HCT116 (cell line): ENCODE results near the gene LIPI. TPM values are rescaled to one million over a fixed set of nuclear protein-coding genes. Genes with fewer than 3 reads are reported as not detected.

ENCODE experiments used
- ATAC-seq: fragments of 200-7000 bp; cut with Tn5 transposase; 2 replicates; pipeline ENCODE4 v1.9.1; 2020; ENCODE audit warnings: mild to moderate bottlenecking, moderate library complexity
- BruUV-seq: library from RNA; stranded (reverse); fragments of 400-500 nt; replicated peaks from 2 replicates; lab custom pipeline; 2021; lab: Mats Ljungman, UMichigan
- CTCF ChIA-PET: fragments of 300-600 bp; sonication (Branson Sonifier 250); formaldehyde crosslinking; loops from one replicate; lab custom pipeline; 2021; ENCODE audit warnings: antibody characterized with exemption; lab: Charles Lee
- POLR2A ChIA-PET: fragments of 300-600, 350-600 bp; sonication (Branson Sonifier 250); formaldehyde crosslinking; loops from one replicate; lab custom pipeline; 2021; ENCODE audit warnings: antibody characterized with exemption; lab: Charles Lee
- RAD21 ChIA-PET, 2 experiments: fragments of 300-600 bp; sonication (Branson Sonifier 250); formaldehyde crosslinking; loops; one replicate each; lab custom pipeline; 2023; ENCODE audit warnings: low total read pairs in 2 of 2; ENCODE audit not compliant: uncharacterized antibody in 2 of 2, unreplicated experiment in 2 of 2, low non-redundant PET in 1 of 2; lab: Charles Lee
- DNase-seq: peaks from one replicate; pipeline ENCODE4 v3.0.0-alpha.2; 2010; ENCODE audit warnings: low read depth, low spot score
- H2AFZ ChIP-seq: fragments of 200-600 bp; shearing (Covaris generic), sonication (generic); 2 replicates; pipeline ENCODE4 v1.6.1; 2017; ENCODE audit warnings: low read depth, mixed run types, mixed read lengths, antibody characterized with exemption, low read length; ENCODE audit not compliant: poor library complexity, severe bottlenecking
- H3K27ac ChIP-seq: 2 replicates; pipeline ENCODE4 v1.5.1; 2012; ENCODE audit warnings: low read depth, low read length
- H3K27me3 ChIP-seq: fragments of 200-600 bp; sonication (generic); 2 replicates; pipeline ENCODE4 v1.6.1; 2016; ENCODE audit warnings: mixed run types, low read length, mixed read lengths; ENCODE audit not compliant: insufficient read depth
- H3K36me3 ChIP-seq, 2 experiments: fragments of 200-500 bp in 1 of 2; fragments of 200-600 bp in 1 of 2; sonication (Bioruptor generic) in 1 of 2; sonication (generic) in 1 of 2; 2 replicates each; pipeline versions ENCODE4 v1.5.1 to v1.6.1; 2014 to 2016; ENCODE audit warnings: low read length in 2 of 2, inconsistent platforms in 1 of 2, mixed read lengths in 1 of 2, mixed run types in 1 of 2; ENCODE audit not compliant: insufficient read depth in 2 of 2, control insufficient read depth in 1 of 2
- H3K4me1 ChIP-seq, 2 experiments: fragments of 200-600 bp in 1 of 2; sonication (generic) in 1 of 2; 2 replicates each; pipeline versions ENCODE4 v1.5.1 to v1.6.1; 2012 to 2017; ENCODE audit warnings: low read length in 2 of 2, inconsistent platforms in 1 of 2, mild to moderate bottlenecking in 1 of 2, mixed read lengths in 1 of 2, mixed run types in 1 of 2, moderate library complexity in 1 of 2; ENCODE audit not compliant: insufficient read depth in 2 of 2, control insufficient read depth in 1 of 2
- H3K4me2 ChIP-seq: fragments of 200-600 bp; sonication (generic); 2 replicates; pipeline ENCODE4 v1.6.1; 2017; ENCODE audit warnings: mixed run types, low read length, mixed read lengths
- H3K4me3 ChIP-seq, 2 experiments: fragments of 200-600 bp in 1 of 2; sonication (generic) in 1 of 2; replicated peaks in 1 of 2; 2 replicates each; pipeline ENCODE4 v1.5.1; 2011 to 2016; ENCODE audit warnings: low read length in 2 of 2, control low read depth in 1 of 2, low read depth in 1 of 2, mild to moderate bottlenecking in 1 of 2, mixed read lengths in 1 of 2, mixed run types in 1 of 2
- H3K79me2 ChIP-seq: fragments of 200-600 bp; sonication (generic); 2 replicates; pipeline ENCODE4 v1.6.1; 2017; ENCODE audit warnings: mild to moderate bottlenecking, mixed run types, low read length, moderate library complexity, mixed read lengths; ENCODE audit not compliant: insufficient read depth
- H3K9ac ChIP-seq: fragments of 200-600 bp; sonication (generic); 2 replicates; pipeline ENCODE4 v1.6.1; 2016; ENCODE audit warnings: low read length, mixed read lengths
- H3K9me2 ChIP-seq: fragments of 200-600 bp; sonication (generic), shearing (Covaris generic); 2 replicates; pipeline ENCODE4 v1.6.1; 2017; ENCODE audit warnings: mixed run types, mild to moderate bottlenecking, moderate library complexity; ENCODE audit not compliant: insufficient read depth
- H3K9me3 ChIP-seq, 2 experiments: fragments of 200-500 bp in 1 of 2; fragments of 200-600 bp in 1 of 2; sonication (Bioruptor generic) in 1 of 2; sonication (generic) in 1 of 2; 2 replicates each; pipeline ENCODE4 v1.6.1; 2014 to 2017; ENCODE audit warnings: low read length in 2 of 2, mixed read lengths in 2 of 2, inconsistent platforms in 1 of 2, low read depth in 1 of 2, mild to moderate bottlenecking in 1 of 2, mixed run types in 1 of 2, moderate library complexity in 1 of 2; ENCODE audit not compliant: control insufficient read depth in 1 of 2, insufficient read depth in 1 of 2
- H4K20me1 ChIP-seq: fragments of 200-600 bp; sonication (generic), shearing (Covaris generic); 2 replicates; pipeline ENCODE4 v1.6.1; 2017; ENCODE audit warnings: mixed run types, mild to moderate bottlenecking, moderate library complexity; ENCODE audit not compliant: insufficient read depth
- CBX3 ChIP-seq: IDR thresholded peaks from 2 replicates; pipeline ENCODE4 v1.6.1; 2012; ENCODE audit warnings: low read depth
- CEBPB ChIP-seq: IDR thresholded peaks from 2 replicates; pipeline ENCODE4 v1.6.1; 2012; ENCODE audit warnings: low read depth
- EGR1 ChIP-seq: IDR thresholded peaks from 2 replicates; pipeline ENCODE4 v1.6.1; 2012; ENCODE audit warnings: low read depth
- EZH2 ChIP-seq: fragments of 200-600 bp; sonication (generic); IDR thresholded peaks from 2 replicates; pipeline ENCODE4 v1.6.1; 2017; ENCODE audit warnings: antibody characterized with exemption, mixed run types
- EZH2phosphoT487 ChIP-seq: fragments of 200-600 bp; IDR thresholded peaks from 2 replicates; pipeline ENCODE4 v1.6.1; 2018; ENCODE audit warnings: antibody characterized with exemption, borderline replicate concordance
- JUND ChIP-seq: IDR thresholded peaks from 2 replicates; pipeline ENCODE4 v1.6.1; 2012
- POLR2AphosphoS5 ChIP-seq: IDR thresholded peaks from 2 replicates; pipeline ENCODE4 v1.6.1; 2011; ENCODE audit warnings: mild to moderate bottlenecking, low read depth, low read length, moderate library complexity
- RAD21 ChIP-seq: IDR thresholded peaks from 2 replicates; pipeline ENCODE4 v1.6.1; 2012; ENCODE audit warnings: low read depth, mild to moderate bottlenecking
- SIN3A ChIP-seq: IDR thresholded peaks from 2 replicates; pipeline ENCODE4 v1.6.1; 2012; ENCODE audit warnings: low read depth
- SP1 ChIP-seq: IDR thresholded peaks from 2 replicates; pipeline ENCODE4 v1.6.1; 2012; ENCODE audit warnings: low read depth
- SRF ChIP-seq: IDR thresholded peaks from 2 replicates; pipeline ENCODE4 v1.6.1; 2012; ENCODE audit warnings: low read depth
- YY1 ChIP-seq: IDR thresholded peaks from 2 replicates; pipeline ENCODE4 v1.6.1; 2011; ENCODE audit warnings: low read length, low read depth, moderate library complexity, mild to moderate bottlenecking; ENCODE audit not compliant: insufficient replicate concordance; ENCODE audit errors: extremely low read depth
- ZFX ChIP-seq: fragments of 450-650 bp; IDR thresholded peaks from 2 replicates; pipeline ENCODE4 v1.6.1; 2017
- intact Hi-C: fragments of 100-400 bp; cut with micrococcal nuclease; formaldehyde crosslinking; loops from 2 replicates; pipeline ENCODE4 v1.10.0; 2022
- total RNA-seq: library from RNA; stranded (reverse); gene quantifications from one replicate; pipeline ENCODE4 v1.2.1, GENCODE V29; 2021; ENCODE audit not compliant: unreplicated experiment
- TF ChIP-seq, protein P1 (sequence below), 3 experiments: fragments of 200-600 bp in 1 of 3; sonication (generic) in 1 of 3; IDR thresholded peaks in 2 of 3; conservative IDR thresholded peaks in 1 of 3; 2 replicates each; pipeline ENCODE4 v1.5.1; 2012 to 2017; ENCODE audit warnings: low read depth in 2 of 3, low read length in 2 of 3, antibody characterized with exemption in 1 of 3, borderline replicate concordance in 1 of 3, control low read depth in 1 of 3, mild to moderate bottlenecking in 1 of 3, mixed read lengths in 1 of 3, mixed run types in 1 of 3, moderate library complexity in 1 of 3; ENCODE audit not compliant: insufficient read depth in 1 of 3
- TF ChIP-seq, protein P2 (sequence below): IDR thresholded peaks from 2 replicates; pipeline ENCODE4 v1.6.1; 2012
- TF ChIP-seq, protein P3 (sequence below): IDR thresholded peaks from 2 replicates; pipeline ENCODE4 v1.6.1; 2011; ENCODE audit warnings: mild to moderate bottlenecking, low read length, moderate library complexity; ENCODE audit not compliant: insufficient replicate concordance; ENCODE audit errors: extremely low read depth
- TF ChIP-seq, protein P4 (sequence below): IDR thresholded peaks from 2 replicates; pipeline ENCODE4 v1.6.1; 2012
- TF ChIP-seq, protein P5 (sequence below): IDR thresholded peaks from 2 replicates; pipeline ENCODE4 v1.6.1; 2012; ENCODE audit warnings: low read depth

Gene LIPI
- total RNA-seq, 1 experiment from 2014 or later: not detected

DNA sequence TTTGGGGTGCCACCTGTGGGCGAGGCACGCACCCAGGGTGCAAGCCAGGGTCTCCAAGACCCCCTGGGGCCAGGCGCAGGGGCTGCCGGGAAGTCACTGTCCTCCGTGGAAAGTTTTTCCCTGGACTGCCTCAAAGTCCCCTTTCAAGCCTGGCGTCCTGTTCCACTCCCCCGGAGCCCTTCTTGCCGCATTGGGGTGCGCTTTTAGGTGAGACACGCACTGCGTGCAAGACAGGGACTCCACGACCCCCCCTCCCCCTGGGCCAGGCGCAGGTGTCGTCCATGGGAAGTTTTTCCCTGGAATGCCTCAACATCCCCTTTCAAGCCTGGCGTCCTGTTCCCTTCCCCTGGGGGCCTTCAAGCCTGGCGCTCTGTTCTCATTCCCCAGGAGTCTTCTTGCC lies 137.1 kb downstream of the LIPI start (continued):
- TF ChIP-seq, protein P1, sequence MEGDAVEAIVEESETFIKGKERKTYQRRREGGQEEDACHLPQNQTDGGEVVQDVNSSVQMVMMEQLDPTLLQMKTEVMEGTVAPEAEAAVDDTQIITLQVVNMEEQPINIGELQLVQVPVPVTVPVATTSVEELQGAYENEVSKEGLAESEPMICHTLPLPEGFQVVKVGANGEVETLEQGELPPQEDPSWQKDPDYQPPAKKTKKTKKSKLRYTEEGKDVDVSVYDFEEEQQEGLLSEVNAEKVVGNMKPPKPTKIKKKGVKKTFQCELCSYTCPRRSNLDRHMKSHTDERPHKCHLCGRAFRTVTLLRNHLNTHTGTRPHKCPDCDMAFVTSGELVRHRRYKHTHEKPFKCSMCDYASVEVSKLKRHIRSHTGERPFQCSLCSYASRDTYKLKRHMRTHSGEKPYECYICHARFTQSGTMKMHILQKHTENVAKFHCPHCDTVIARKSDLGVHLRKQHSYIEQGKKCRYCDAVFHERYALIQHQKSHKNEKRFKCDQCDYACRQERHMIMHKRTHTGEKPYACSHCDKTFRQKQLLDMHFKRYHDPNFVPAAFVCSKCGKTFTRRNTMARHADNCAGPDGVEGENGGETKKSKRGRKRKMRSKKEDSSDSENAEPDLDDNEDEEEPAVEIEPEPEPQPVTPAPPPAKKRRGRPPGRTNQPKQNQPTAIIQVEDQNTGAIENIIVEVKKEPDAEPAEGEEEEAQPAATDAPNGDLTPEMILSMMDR (IDR thresholded peaks at IDR 0.05 in 2 of 3, conservative IDR thresholded peaks at IDR 0.05 in 1 of 3; ENCODE audit: borderline replicate concordance in 1 of 3, insufficient read depth in 1 of 3, low read depth in 2 of 3, low read length in 2 of 3): no peak
- no peak for TF ChIP-seq JUND
- no peak for TF ChIP-seq POLR2AphosphoS5
- TF ChIP-seq, protein P2, sequence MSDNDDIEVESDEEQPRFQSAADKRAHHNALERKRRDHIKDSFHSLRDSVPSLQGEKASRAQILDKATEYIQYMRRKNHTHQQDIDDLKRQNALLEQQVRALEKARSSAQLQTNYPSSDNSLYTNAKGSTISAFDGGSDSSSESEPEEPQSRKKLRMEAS: no peak

DNA sequence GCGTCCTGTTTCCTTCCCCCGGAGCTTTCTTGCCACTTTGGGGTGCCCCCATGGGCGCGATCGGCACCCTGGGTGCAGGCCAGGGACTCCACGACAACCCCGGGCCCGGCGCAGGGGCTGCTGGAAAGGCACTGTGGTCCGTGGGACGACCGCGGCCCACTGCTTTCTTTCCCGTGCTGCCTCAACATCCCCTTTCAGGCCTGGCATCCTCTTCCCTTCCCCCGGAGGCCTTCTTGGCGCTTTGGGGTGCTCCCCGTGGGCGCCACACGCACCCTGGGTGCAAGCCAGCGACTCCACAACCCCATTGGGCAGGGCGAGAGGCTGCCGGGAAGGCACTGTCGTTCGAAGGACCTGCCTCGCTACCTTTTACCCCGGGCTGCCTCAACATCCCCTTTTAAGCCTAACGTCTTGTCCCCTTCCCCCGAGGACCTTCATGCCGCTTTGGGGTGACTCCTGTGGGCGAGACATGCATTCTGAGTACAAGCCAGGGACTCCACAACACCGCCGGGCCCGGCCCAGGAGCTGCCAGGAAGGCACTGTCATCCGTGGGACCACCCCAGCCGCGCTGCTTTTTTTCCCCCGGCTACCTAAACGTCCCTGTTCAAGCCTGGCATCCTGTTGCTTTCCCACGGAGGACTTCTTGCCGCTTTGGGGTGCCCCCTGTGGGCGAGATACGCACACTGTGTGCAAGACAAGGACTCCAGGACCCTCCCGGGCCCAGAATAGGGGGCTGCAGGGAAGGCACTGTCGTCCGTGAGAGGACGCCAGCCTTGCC lies 137.8 kb downstream of the LIPI start:
- no peaks in the 10 kb centered on the region for H4K20me1 ChIP-seq
- H3K4me3 ChIP-seq: no peak overlapping the region
- no peaks in the 10 kb centered on the region; a peak in 2 of 4 replicates for H3K9me3 ChIP-seq
- no peak overlapping the region for H3K27ac ChIP-seq
- H3K9ac ChIP-seq: no peak overlapping the region
- no peaks in the 10 kb centered on the region for H3K27me3 ChIP-seq
- RAD21 ChIA-PET: no interaction called here
- no peak overlapping the region for H3K4me2 ChIP-seq
- no peaks in the 10 kb centered on the region for H3K79me2 ChIP-seq
- intact Hi-C loops: no loop called here
- no peaks in the 10 kb centered on the region for H3K36me3 ChIP-seq
- CTCF ChIA-PET: no interaction called here
- ATAC-seq (no peak), DNase-seq (no peak)
- POLR2A ChIA-PET: no interaction called here
- no peaks in the 10 kb centered on the region for H3K4me1 ChIP-seq
- no TSS peak for BruUV-seq
- no peak overlapping the region for H2AFZ ChIP-seq
- no peaks in the 10 kb centered on the region for H3K9me2 ChIP-seq
- TF ChIP-seq CEBPB (no peak), ZFX (no peak), JUND (no peak), EGR1 (no peak), EZH2phosphoT487 (no peak), SIN3A (no peak), CBX3 (no peak), POLR2AphosphoS5 (no peak), YY1 (no peak), RAD21 (no peak), SRF (no peak), EZH2 (no peak), SP1 (no peak)
- TF ChIP-seq, protein P3, sequence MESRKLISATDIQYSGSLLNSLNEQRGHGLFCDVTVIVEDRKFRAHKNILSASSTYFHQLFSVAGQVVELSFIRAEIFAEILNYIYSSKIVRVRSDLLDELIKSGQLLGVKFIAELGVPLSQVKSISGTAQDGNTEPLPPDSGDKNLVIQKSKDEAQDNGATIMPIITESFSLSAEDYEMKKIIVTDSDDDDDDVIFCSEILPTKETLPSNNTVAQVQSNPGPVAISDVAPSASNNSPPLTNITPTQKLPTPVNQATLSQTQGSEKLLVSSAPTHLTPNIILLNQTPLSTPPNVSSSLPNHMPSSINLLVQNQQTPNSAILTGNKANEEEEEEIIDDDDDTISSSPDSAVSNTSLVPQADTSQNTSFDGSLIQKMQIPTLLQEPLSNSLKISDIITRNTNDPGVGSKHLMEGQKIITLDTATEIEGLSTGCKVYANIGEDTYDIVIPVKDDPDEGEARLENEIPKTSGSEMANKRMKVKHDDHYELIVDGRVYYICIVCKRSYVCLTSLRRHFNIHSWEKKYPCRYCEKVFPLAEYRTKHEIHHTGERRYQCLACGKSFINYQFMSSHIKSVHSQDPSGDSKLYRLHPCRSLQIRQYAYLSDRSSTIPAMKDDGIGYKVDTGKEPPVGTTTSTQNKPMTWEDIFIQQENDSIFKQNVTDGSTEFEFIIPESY: no peak
- TF ChIP-seq, protein P4, sequence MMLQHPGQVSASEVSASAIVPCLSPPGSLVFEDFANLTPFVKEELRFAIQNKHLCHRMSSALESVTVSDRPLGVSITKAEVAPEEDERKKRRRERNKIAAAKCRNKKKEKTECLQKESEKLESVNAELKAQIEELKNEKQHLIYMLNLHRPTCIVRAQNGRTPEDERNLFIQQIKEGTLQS: no peak
- TF ChIP-seq, protein P5, sequence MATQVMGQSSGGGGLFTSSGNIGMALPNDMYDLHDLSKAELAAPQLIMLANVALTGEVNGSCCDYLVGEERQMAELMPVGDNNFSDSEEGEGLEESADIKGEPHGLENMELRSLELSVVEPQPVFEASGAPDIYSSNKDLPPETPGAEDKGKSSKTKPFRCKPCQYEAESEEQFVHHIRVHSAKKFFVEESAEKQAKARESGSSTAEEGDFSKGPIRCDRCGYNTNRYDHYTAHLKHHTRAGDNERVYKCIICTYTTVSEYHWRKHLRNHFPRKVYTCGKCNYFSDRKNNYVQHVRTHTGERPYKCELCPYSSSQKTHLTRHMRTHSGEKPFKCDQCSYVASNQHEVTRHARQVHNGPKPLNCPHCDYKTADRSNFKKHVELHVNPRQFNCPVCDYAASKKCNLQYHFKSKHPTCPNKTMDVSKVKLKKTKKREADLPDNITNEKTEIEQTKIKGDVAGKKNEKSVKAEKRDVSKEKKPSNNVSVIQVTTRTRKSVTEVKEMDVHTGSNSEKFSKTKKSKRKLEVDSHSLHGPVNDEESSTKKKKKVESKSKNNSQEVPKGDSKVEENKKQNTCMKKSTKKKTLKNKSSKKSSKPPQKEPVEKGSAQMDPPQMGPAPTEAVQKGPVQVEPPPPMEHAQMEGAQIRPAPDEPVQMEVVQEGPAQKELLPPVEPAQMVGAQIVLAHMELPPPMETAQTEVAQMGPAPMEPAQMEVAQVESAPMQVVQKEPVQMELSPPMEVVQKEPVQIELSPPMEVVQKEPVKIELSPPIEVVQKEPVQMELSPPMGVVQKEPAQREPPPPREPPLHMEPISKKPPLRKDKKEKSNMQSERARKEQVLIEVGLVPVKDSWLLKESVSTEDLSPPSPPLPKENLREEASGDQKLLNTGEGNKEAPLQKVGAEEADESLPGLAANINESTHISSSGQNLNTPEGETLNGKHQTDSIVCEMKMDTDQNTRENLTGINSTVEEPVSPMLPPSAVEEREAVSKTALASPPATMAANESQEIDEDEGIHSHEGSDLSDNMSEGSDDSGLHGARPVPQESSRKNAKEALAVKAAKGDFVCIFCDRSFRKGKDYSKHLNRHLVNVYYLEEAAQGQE: no peak
